Endothelial cell of umbilical vein (primary cell): ENCODE measurements around the gene CCR9. TPM values are rescaled to one million over a fixed set of nuclear protein-coding genes. Genes with fewer than 3 reads are reported as not detected.

Experiments used
- Bru-seq: library from RNA; stranded (reverse); fragments of 400-500 nt; gene quantifications from one replicate; lab custom pipeline; 2021; lab: Mats Ljungman, UMichigan
- BruChase-seq, 2 experiments: library from RNA; stranded (reverse); fragments of 400-500 nt; gene quantifications; one replicate each; lab custom pipeline; 2021; lab: Mats Ljungman, UMichigan
- BruUV-seq: library from RNA; stranded (reverse); fragments of 400-500 nt; replicated peaks from 2 replicates; lab custom pipeline; 2021; lab: Mats Ljungman, UMichigan
- CTCF ChIA-PET: fragments of 300-600, 350-600 bp; sonication (Branson Sonifier 250); formaldehyde crosslinking; loops from one replicate; lab custom pipeline; 2021; ENCODE audit warnings: antibody characterized with exemption, inconsistent platforms; lab: Charles Lee
- POLR2A ChIA-PET: fragments of 300-600, 350-600 bp; sonication (Branson Sonifier 250); formaldehyde crosslinking; loops from one replicate; lab custom pipeline; 2021; ENCODE audit warnings: antibody characterized with exemption, inconsistent platforms; lab: Charles Lee
- DNase-seq: peaks from one replicate; pipeline ENCODE4 v3.0.0-alpha.2; 2011; ENCODE audit warnings: low read depth, low spot score
- FAIRE-seq: peaks from 2 replicates; lab custom pipeline; 2011; peaks lifted over from hg19 to GRCh38; lab: Jason Lieb, UNC
- H2AFZ ChIP-seq: 2 replicates; pipeline ENCODE4 v1.6.0; 2012; ENCODE audit warnings: low read depth, low read length, control low read depth, inconsistent platforms
- H3K27ac ChIP-seq: 2 replicates; pipeline ENCODE4 v1.5.1; 2011; ENCODE audit warnings: low read depth, mild to moderate bottlenecking, control low read depth, low read length, moderate library complexity; ENCODE audit not compliant: insufficient read depth
- H3K27me3 ChIP-seq, 2 experiments: 2 replicates each; pipeline versions ENCODE4 v1.6.0 to v1.6.1; 2011; ENCODE audit warnings: low read length in 2 of 2, mixed read lengths in 1 of 2; ENCODE audit not compliant: control insufficient read depth in 2 of 2, insufficient read depth in 2 of 2
- H3K36me3 ChIP-seq, 2 experiments: 2 replicates in 1 of 2; 3 replicates in 1 of 2; pipeline ENCODE4 v1.5.1; 2011; ENCODE audit warnings: low read length in 2 of 2, mild to moderate bottlenecking in 1 of 2, moderate library complexity in 1 of 2; ENCODE audit not compliant: control insufficient read depth in 2 of 2, insufficient read depth in 2 of 2; ENCODE audit errors: extremely low read depth in 1 of 2
- H3K4me1 ChIP-seq: 3 replicates; pipeline ENCODE4 v1.5.1; 2011; ENCODE audit warnings: mild to moderate bottlenecking, low read length; ENCODE audit not compliant: control insufficient read depth, insufficient read depth; ENCODE audit errors: extremely low read depth
- H3K4me2 ChIP-seq: 2 replicates; pipeline ENCODE4 v1.6.1; 2011; ENCODE audit warnings: low read length, control low read depth, mixed read lengths; ENCODE audit not compliant: insufficient read depth
- H3K4me3 ChIP-seq, 3 experiments: fragments of 200-600 bp in 1 of 3; sonication (generic), shearing (Covaris generic) in 1 of 3; replicated peaks in 1 of 3; 2 replicates each; pipeline ENCODE4 v1.5.1; 2011 to 2016; ENCODE audit warnings: control low read depth in 3 of 3, low read length in 3 of 3, mild to moderate bottlenecking in 2 of 3, inconsistent platforms in 1 of 3, low read depth in 1 of 3, moderate library complexity in 1 of 3; ENCODE audit not compliant: insufficient read depth in 1 of 3
- H3K79me2 ChIP-seq: 2 replicates; pipeline ENCODE4 v1.6.0; 2012; ENCODE audit warnings: low read length, inconsistent platforms; ENCODE audit not compliant: control insufficient read depth, insufficient read depth
- H3K9ac ChIP-seq: replicated peaks from 2 replicates; pipeline ENCODE3; 2011; ENCODE audit warnings: low read length, control low read depth; ENCODE audit not compliant: insufficient read depth; ENCODE audit errors: extremely low read depth
- H3K9me1 ChIP-seq: replicated peaks from 3 replicates; pipeline ENCODE4 v1.6.0; 2011; ENCODE audit warnings: mild to moderate bottlenecking, low read length; ENCODE audit not compliant: control insufficient read depth, insufficient read depth; ENCODE audit errors: extremely low read depth
- H3K9me3 ChIP-seq: replicated peaks from 2 replicates; pipeline ENCODE4 v1.5.1; 2012; ENCODE audit warnings: low read length, inconsistent platforms; ENCODE audit not compliant: control insufficient read depth, insufficient read depth
- H4K20me1 ChIP-seq: replicated peaks from 2 replicates; pipeline ENCODE3; 2011; ENCODE audit warnings: mild to moderate bottlenecking, low read length; ENCODE audit not compliant: control insufficient read depth, insufficient read depth; ENCODE audit errors: extremely low read depth
- EZH2 ChIP-seq: IDR thresholded peaks from 2 replicates; pipeline ENCODE4 v1.6.1; 2012; ENCODE audit warnings: borderline replicate concordance, low read depth, mild to moderate bottlenecking, moderate library complexity, low read length, inconsistent platforms; ENCODE audit not compliant: severe bottlenecking
- FOS ChIP-seq: IDR thresholded peaks from 2 replicates; pipeline ENCODE4 v1.6.1; 2011; ENCODE audit warnings: mild to moderate bottlenecking, low read length, moderate library complexity, borderline replicate concordance; ENCODE audit not compliant: insufficient read depth
- GATA2 ChIP-seq: IDR thresholded peaks from 2 replicates; pipeline ENCODE4 v1.7.0; 2011; ENCODE audit warnings: low read depth, mild to moderate bottlenecking, moderate library complexity, mixed read lengths, low read length; ENCODE audit not compliant: insufficient read length, insufficient read depth
- JUN ChIP-seq: IDR thresholded peaks from 2 replicates; pipeline ENCODE4 v1.6.1; 2011; ENCODE audit warnings: borderline replicate concordance, low read depth; ENCODE audit not compliant: insufficient read length, insufficient read depth
- MYC ChIP-seq: IDR thresholded peaks from one replicate; pipeline ENCODE4 v1.6.1; 2011; ENCODE audit warnings: mild to moderate bottlenecking, low read depth, low read length
- POLR2A ChIP-seq: IDR thresholded peaks from 2 replicates; pipeline ENCODE4 v1.6.1; 2012; ENCODE audit warnings: low read depth, mild to moderate bottlenecking, control low read depth, low read length
- POLR2AphosphoS5 ChIP-seq: IDR thresholded peaks from 2 replicates; pipeline ENCODE4 v1.6.1; 2012; ENCODE audit warnings: low read depth, mild to moderate bottlenecking, control low read depth, low read length, moderate library complexity; ENCODE audit not compliant: insufficient read depth
- dilution Hi-C: fragments of 300-500 bp; cut with MboI; formaldehyde crosslinking; loops from one replicate; pipeline ENCODE4 v1.15.0; 2019; ENCODE audit warnings: low sequenced_read_pairs; ENCODE audit not compliant: extremely low pct_ligation_motif_present
- intact Hi-C: fragments of 100-400 bp; cut with micrococcal nuclease; formaldehyde crosslinking; loops from one replicate; pipeline ENCODE4 v1.10.0; 2022
- long read RNA-seq: library from polyadenylated mRNA; stranded (forward); transcript quantifications from one replicate; pipeline ENCODE4 v2.0.0, GENCODE V29; 2021
- polyA minus RNA-seq, 3 experiments: library from RNA; depleted of rRNA, polyadenylated mRNA; stranded (reverse); fragments of >200 nt; gene quantifications; 1 replicate in 1 of 3; 2 replicates in 2 of 3; pipeline ENCODE4 v1.2.3, GENCODE V29; 2011
- polyA plus RNA-seq, 4 experiments: library from polyadenylated mRNA; depleted of rRNA in 3 of 4; stranded (reverse) in 3 of 4; unstranded in 1 of 4; fragments of >200 nt; gene quantifications; 2 replicates each; pipeline versions ENCODE4 v1.2.1 to v1.2.3, GENCODE V29; 2011 to 2012; ENCODE audit warnings: missing spikeins in 1 of 4
- total RNA-seq: library from RNA; stranded (reverse); gene quantifications from 2 replicates; pipeline ENCODE4 v1.2.3, GENCODE V29; 2021
- TF ChIP-seq, protein P1 (sequence below), 2 donors: IDR thresholded peaks; 1 replicate in 1 of 2; 2 replicates in 1 of 2; pipeline ENCODE4 v1.5.1; 2011; ENCODE audit warnings: low read length in 2 of 2, mild to moderate bottlenecking in 2 of 2, moderate library complexity in 2 of 2, control low read depth in 1 of 2, inconsistent platforms in 1 of 2, low read depth in 1 of 2; ENCODE audit not compliant: insufficient read depth in 1 of 2; ENCODE audit errors: extremely low read depth in 1 of 2
- TF ChIP-seq, protein P2 (sequence below): IDR thresholded peaks from 2 replicates; pipeline ENCODE4 v1.6.1; 2011; ENCODE audit not compliant: insufficient read depth, insufficient read length

CCR9 gene, protein sequence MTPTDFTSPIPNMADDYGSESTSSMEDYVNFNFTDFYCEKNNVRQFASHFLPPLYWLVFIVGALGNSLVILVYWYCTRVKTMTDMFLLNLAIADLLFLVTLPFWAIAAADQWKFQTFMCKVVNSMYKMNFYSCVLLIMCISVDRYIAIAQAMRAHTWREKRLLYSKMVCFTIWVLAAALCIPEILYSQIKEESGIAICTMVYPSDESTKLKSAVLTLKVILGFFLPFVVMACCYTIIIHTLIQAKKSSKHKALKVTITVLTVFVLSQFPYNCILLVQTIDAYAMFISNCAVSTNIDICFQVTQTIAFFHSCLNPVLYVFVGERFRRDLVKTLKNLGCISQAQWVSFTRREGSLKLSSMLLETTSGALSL
- total RNA-seq = not detected in 2 replicates
- not detected in 2 replicates for polyA plus RNA-seq
- not detected in 2 replicates for polyA plus RNA-seq (2011; cell fraction: cytosol; rRNA removed)
- not detected in 2 replicates for polyA plus RNA-seq (2011; cell fraction: nucleus; rRNA removed)
- polyA plus RNA-seq (2012) = not detected in 2 replicates
- polyA minus RNA-seq = not detected in 2 replicates
- polyA minus RNA-seq (2011; cell fraction: cytosol; rRNA and poly(A)+ RNA removed) = not detected
- polyA minus RNA-seq (2011; cell fraction: nucleus; rRNA and poly(A)+ RNA removed) = not detected in 2 replicates
- not detected for Bru-seq, nascent RNA
- BruChase-seq, experiment 1, labeled RNA remaining after a 6-hour chase = not detected
- BruChase-seq, experiment 2, labeled RNA remaining after a 2-hour chase = not detected
- long read RNA-seq = 0 reads

DNA sequence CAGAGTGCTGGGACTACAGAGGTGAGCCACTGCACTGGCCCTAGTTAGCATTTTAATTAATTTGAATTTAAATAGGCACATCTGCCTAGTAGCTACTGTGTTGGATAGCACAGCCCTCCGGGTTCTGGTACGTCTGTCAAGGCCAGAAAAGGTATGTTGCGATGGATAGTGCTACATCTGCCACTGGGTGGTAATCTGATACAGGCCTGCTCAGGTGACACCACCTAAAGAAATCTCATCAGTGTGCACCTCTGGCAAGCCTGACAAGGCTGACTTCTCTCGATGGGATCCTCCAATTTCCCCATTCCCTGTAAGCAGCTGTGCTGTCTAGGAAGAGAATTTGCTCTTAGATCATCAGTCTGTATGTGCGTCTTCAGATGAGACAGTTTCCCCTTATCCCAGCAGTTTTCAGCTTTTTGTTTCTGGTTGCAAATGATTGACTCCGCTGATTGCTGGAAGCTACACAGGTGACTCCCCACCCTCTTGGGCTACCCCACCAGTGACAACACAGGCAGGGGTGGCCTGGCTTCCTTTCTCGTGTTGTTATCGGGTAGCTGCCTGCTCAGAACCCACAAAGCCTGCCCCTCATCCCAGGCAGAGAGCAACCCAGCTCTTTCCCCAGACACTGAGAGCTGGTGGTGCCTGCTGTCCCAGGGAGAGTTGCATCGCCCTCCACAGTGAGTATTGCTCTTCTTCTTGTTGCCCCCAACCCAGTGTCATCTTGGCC, at the start of gene CCR9:
TSS of gene CCR9 (plus strand) at position 565 of the 727 bp plus-strand sequence. CDS start 8,391 bp downstream, outside the sequence.
- intact Hi-C loops (no loop called here), dilution Hi-C loops (no loop called here)
- Histone ChIP-seq H3K27ac (no peak within 1 kb of the TSS), H4K20me1 (no peaks in the 10 kb centered on the region), H3K36me3 (no peaks in the 10 kb centered on the region), H3K4me1 (no peaks in the 10 kb centered on the region), H3K9me1 (no peaks in the 10 kb centered on the region), H3K27me3 (peaks cover 6 to 13% of the 10 kb centered on the region in 2 experiments), H3K79me2 (no peaks in the 10 kb centered on the region), H3K9me3 (no peaks in the 10 kb centered on the region), H3K4me2 (no peak within 1 kb of the TSS), H3K9ac (no peak within 1 kb of the TSS), H3K4me3 (no peak within 1 kb of the TSS), H2AFZ (no peak within 1 kb of the TSS)
- no peak for FAIRE-seq
- ChIA-PET CTCF (interaction anchor here (1.0 to 1.4 kb wide), 2 partner anchors 11 to 18 kb away, joined by 3 read pairs; no protein-coding TSS in a partner anchor), POLR2A (no interaction called here)
- BruUV-seq = no TSS peak
- TF ChIP-seq FOS (no peak), EZH2 (no peak), POLR2AphosphoS5 (no peak), MYC (no peak), GATA2 (no peak), JUN (no peak), POLR2A (no peak)
- TF ChIP-seq, protein P1, sequence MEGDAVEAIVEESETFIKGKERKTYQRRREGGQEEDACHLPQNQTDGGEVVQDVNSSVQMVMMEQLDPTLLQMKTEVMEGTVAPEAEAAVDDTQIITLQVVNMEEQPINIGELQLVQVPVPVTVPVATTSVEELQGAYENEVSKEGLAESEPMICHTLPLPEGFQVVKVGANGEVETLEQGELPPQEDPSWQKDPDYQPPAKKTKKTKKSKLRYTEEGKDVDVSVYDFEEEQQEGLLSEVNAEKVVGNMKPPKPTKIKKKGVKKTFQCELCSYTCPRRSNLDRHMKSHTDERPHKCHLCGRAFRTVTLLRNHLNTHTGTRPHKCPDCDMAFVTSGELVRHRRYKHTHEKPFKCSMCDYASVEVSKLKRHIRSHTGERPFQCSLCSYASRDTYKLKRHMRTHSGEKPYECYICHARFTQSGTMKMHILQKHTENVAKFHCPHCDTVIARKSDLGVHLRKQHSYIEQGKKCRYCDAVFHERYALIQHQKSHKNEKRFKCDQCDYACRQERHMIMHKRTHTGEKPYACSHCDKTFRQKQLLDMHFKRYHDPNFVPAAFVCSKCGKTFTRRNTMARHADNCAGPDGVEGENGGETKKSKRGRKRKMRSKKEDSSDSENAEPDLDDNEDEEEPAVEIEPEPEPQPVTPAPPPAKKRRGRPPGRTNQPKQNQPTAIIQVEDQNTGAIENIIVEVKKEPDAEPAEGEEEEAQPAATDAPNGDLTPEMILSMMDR (IDR thresholded peaks at IDR 0.05; ENCODE audit: extremely low read depth in 1 of 2, insufficient read depth in 1 of 2, low read depth in 1 of 2, low read length in 2 of 2) = no peak
- TF ChIP-seq, protein P2, sequence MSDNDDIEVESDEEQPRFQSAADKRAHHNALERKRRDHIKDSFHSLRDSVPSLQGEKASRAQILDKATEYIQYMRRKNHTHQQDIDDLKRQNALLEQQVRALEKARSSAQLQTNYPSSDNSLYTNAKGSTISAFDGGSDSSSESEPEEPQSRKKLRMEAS = no peak
- DNase-seq = no peak
